Liver (tissue), 9 donors: ENCODE measurements around the gene MXRA5. TPM values are rescaled to one million over a fixed set of nuclear protein-coding genes. Genes with fewer than 3 reads are reported as not detected.
"Not testable (repeated sequence)": the region's sequence is repeated elsewhere in the genome, so short reads cannot be mapped to it uniquely, and the experiment has no call there.

Source experiments
- DNase-seq: peaks from one replicate; pipeline ENCODE4 v3.0.0-alpha.2; 2017; ENCODE audit warnings: low spot score
- H3K27ac ChIP-seq, 2 donors: one replicate each; pipeline ENCODE4 v1.7.0; 2013; ENCODE audit warnings: inconsistent platforms in 2 of 2, low read length in 2 of 2, control low read depth in 1 of 2, low read depth in 1 of 2, mild to moderate bottlenecking in 1 of 2
- H3K27me3 ChIP-seq, 4 donors: one replicate each; pipeline versions ENCODE4 v1.6.1 to v1.7.0; 2013; ENCODE audit warnings: low read length in 3 of 4, inconsistent platforms in 1 of 4, mild to moderate bottlenecking in 1 of 4, moderate library complexity in 1 of 4; ENCODE audit not compliant: control insufficient read depth in 4 of 4, insufficient read depth in 4 of 4
- H3K36me3 ChIP-seq, 4 donors: one replicate each; pipeline versions ENCODE4 v1.6.1 to v1.7.0; 2013; ENCODE audit warnings: low read length in 3 of 4, mild to moderate bottlenecking in 3 of 4, low read depth in 1 of 4, moderate library complexity in 1 of 4; ENCODE audit not compliant: control insufficient read depth in 4 of 4, insufficient read depth in 3 of 4
- H3K4me1 ChIP-seq, 4 donors: one replicate each; pipeline versions ENCODE4 v1.6.1 to v1.7.0; 2013; ENCODE audit warnings: low read length in 3 of 4, mild to moderate bottlenecking in 3 of 4, moderate library complexity in 1 of 4; ENCODE audit not compliant: control insufficient read depth in 4 of 4, insufficient read depth in 4 of 4
- H3K4me3 ChIP-seq, 3 donors: one replicate each; pipeline versions ENCODE4 v1.6.1 to v1.7.0; 2013; ENCODE audit warnings: low read length in 3 of 3, control low read depth in 1 of 3, low read depth in 1 of 3, mild to moderate bottlenecking in 1 of 3
- H3K9ac ChIP-seq, 2 donors: one replicate each; pipeline ENCODE4 v1.7.0; 2013; ENCODE audit warnings: low read length in 2 of 2, mild to moderate bottlenecking in 2 of 2, moderate library complexity in 2 of 2, control low read depth in 1 of 2, low read depth in 1 of 2
- H3K9me3 ChIP-seq, 4 donors: one replicate each; pipeline versions ENCODE4 v1.6.1 to v1.7.0; 2013; ENCODE audit warnings: low read length in 3 of 4; ENCODE audit not compliant: control insufficient read depth in 4 of 4
- EGR1 ChIP-seq, 2 donors: IDR thresholded peaks; 2 replicates each; pipeline ENCODE4 v1.6.1; 2016 to 2018; ENCODE audit warnings: antibody characterized with exemption in 2 of 2, low read depth in 2 of 2
- FOXA1 ChIP-seq: IDR thresholded peaks from 2 replicates; pipeline ENCODE4 v1.6.1; 2016; ENCODE audit warnings: antibody characterized with exemption
- FOXA2 ChIP-seq: IDR thresholded peaks from 2 replicates; pipeline ENCODE4 v1.6.1; 2016; ENCODE audit warnings: antibody characterized with exemption
- HNF4A ChIP-seq, 2 donors: conservative IDR thresholded peaks; 2 replicates each; pipeline ENCODE4 v1.6.1; 2016; ENCODE audit warnings: antibody characterized with exemption in 2 of 2, mild to moderate bottlenecking in 2 of 2
- HNF4G ChIP-seq: IDR thresholded peaks from 2 replicates; pipeline ENCODE4 v1.6.1; 2016; ENCODE audit warnings: antibody characterized with exemption
- MAX ChIP-seq: IDR thresholded peaks from 2 replicates; pipeline ENCODE4 v1.6.1; 2016; ENCODE audit warnings: antibody characterized with exemption
- NR2F2 ChIP-seq: IDR thresholded peaks from 2 replicates; pipeline ENCODE4 v1.6.1; 2016; ENCODE audit warnings: antibody characterized with exemption
- RAD21 ChIP-seq, 2 donors: IDR thresholded peaks; 2 replicates each; pipeline ENCODE4 v1.6.1; 2016; ENCODE audit warnings: antibody characterized with exemption in 2 of 2, mild to moderate bottlenecking in 2 of 2
- REST ChIP-seq: IDR thresholded peaks from 2 replicates; pipeline ENCODE4 v1.6.1; 2016; ENCODE audit warnings: antibody characterized with exemption, mild to moderate bottlenecking
- RXRA ChIP-seq, 2 donors: IDR thresholded peaks; 2 replicates each; pipeline ENCODE4 v1.6.1; 2017 to 2018; ENCODE audit warnings: antibody characterized with exemption in 2 of 2, mild to moderate bottlenecking in 1 of 2
- SP1 ChIP-seq: IDR thresholded peaks from 2 replicates; pipeline ENCODE4 v1.6.1; 2018; ENCODE audit warnings: antibody characterized with exemption, mild to moderate bottlenecking
- TAF1 ChIP-seq: conservative IDR thresholded peaks from 2 replicates; pipeline ENCODE4 v1.6.1; 2016; ENCODE audit warnings: antibody characterized with exemption, mild to moderate bottlenecking
- YY1 ChIP-seq: IDR thresholded peaks from 2 replicates; pipeline ENCODE4 v1.6.1; 2016; ENCODE audit warnings: antibody characterized with exemption, mild to moderate bottlenecking
- WGBS: extraction: QIAGEN DNeasy Blood & Tissue Kit; methylation state at CpG from one replicate; pipeline ENCODE4 v1.1.7; 2013; 5-methylcytosine and 5-hydroxymethylcytosine counted together
- polyA plus RNA-seq, 2 donors: library from polyadenylated mRNA; stranded (reverse) in 1 of 2; unstranded in 1 of 2; fragments of 200-250 nt in 1 of 2; fragments of >200 nt in 1 of 2; fragmentation: Nextera tagmentation in 1 of 2; extraction: Ambion mirVana in 1 of 2; gene quantifications; one replicate each; pipeline versions ENCODE4 v1.2.1 to v1.2.3, GENCODE V29; 2013 to 2015
- total RNA-seq, 2 donors: library from RNA; depleted of rRNA; stranded (reverse); fragments of >200 nt; gene quantifications; one replicate each; pipeline ENCODE4 v1.2.3, GENCODE V29; 2014
- donor health status: healthy.
- donor health status: healthy.
- donor health status: healthy.
- donor health status: healthy.
- donor health status: healthy.

The MXRA5 gene
- total and polyA plus RNA-seq, 4 donors = 0.32 to 1.3 (median 1.1) TPM

GRCh38 chrX:3379111-3379510 is 32.7 kb upstream of the MXRA5 start:
- 73% methylated on average over 4 of the region's 4 CpGs for WGBS
- H3K36me3 ChIP-seq = no peaks in the 10 kb centered on the region
- H3K4me1 ChIP-seq = no peaks in the 10 kb centered on the region
- TF ChIP-seq RXRA (IDR thresholded peaks at IDR 0.05) (no peak), FOXA2 (no peak), TAF1 (no peak), MAX (no peak), SP1 (no peak), NR2F2 (no peak), YY1 (no peak)
- H3K4me3 ChIP-seq = no peak overlapping the region
- DNase-seq = no peak
- H3K27ac ChIP-seq = no peak overlapping the region
- H3K27me3 ChIP-seq = peaks cover 0 to 3% (median 0%) of the 10 kb centered on the region in 4 donors
- no peak overlapping the region for H3K9ac ChIP-seq
- no peaks in the 10 kb centered on the region for H3K9me3 ChIP-seq

- Histone ChIP-seq H3K9ac (no peak overlapping the region), H3K4me1 (no peaks in the 10 kb centered on the region), H3K36me3 (no peaks in the 10 kb centered on the region), H3K27me3 (peaks cover 0 to 3% (median 0%) of the 10 kb centered on the region in 4 donors), H3K4me3 (no peak overlapping the region), H3K9me3 (no peaks in the 10 kb centered on the region), H3K27ac (no peak overlapping the region)
- WGBS = 49% methylated on average over 4 of the region's 4 CpGs
- no peak for TF ChIP-seq REST
- no peak for TF ChIP-seq FOXA1
- no peak for TF ChIP-seq HNF4A (conservative IDR thresholded peaks at IDR 0.05)
- no peak for TF ChIP-seq RAD21 (IDR thresholded peaks at IDR 0.05)
- no peak for TF ChIP-seq RXRA (IDR thresholded peaks at IDR 0.05)
- DNase-seq = no peak
Measured at GRCh38 chrX:3378156-3378555, 31.7 kb upstream of the MXRA5 start.

GRCh38 chrX:3377560-3377959 is 31.1 kb upstream of the MXRA5 start:
- Histone ChIP-seq H3K9ac (no peak overlapping the region), H3K36me3 (no peaks in the 10 kb centered on the region), H3K27me3 (peaks cover 0 to 3% (median 0%) of the 10 kb centered on the region in 4 donors), H3K4me1 (no peaks in the 10 kb centered on the region), H3K4me3 (no peak overlapping the region), H3K27ac (no peak overlapping the region), H3K9me3 (no peaks in the 10 kb centered on the region)
- 78% methylated on average over 13 of the region's 13 CpGs for WGBS
- TF ChIP-seq HNF4G (no peak), RAD21 (IDR thresholded peaks at IDR 0.05) (no peak), RXRA (IDR thresholded peaks at IDR 0.05) (no peak), FOXA1 (no peak), FOXA2 (no peak), NR2F2 (no peak), MAX (no peak), EGR1 (IDR thresholded peaks at IDR 0.05; ENCODE audit: low read depth in 2 of 2) (no peak)
- DNase-seq = no peak

GRCh38 chrX:3375878-3376508 is 29.5 kb upstream of the MXRA5 start:
- not testable (repeated sequence) for H3K4me3 ChIP-seq, H3K4me1 ChIP-seq, H3K27ac ChIP-seq, H3K9me3 ChIP-seq, H3K9ac ChIP-seq, H3K36me3 ChIP-seq, DNase-seq, H3K27me3 ChIP-seq
- WGBS = 63% methylated on average over 2 of the region's 2 CpGs
